Fibroblast of villous mesenchyme (primary cell): ENCODE measurements around the gene LHX3. TPM values are rescaled to one million over a fixed set of nuclear protein-coding genes. Genes with fewer than 3 reads are reported as not detected.

Source experiments
- DNase-seq: peaks from one replicate; pipeline ENCODE4 v3.0.0-alpha.2; 2010; ENCODE audit warnings: low read depth
- H3K4me3 ChIP-seq: 2 replicates; pipeline ENCODE4 v1.5.1; 2011; ENCODE audit warnings: low read depth, mild to moderate bottlenecking, low read length
- CTCF ChIP-seq: IDR thresholded peaks from 2 replicates; pipeline ENCODE4 v1.5.1; 2012; ENCODE audit warnings: low read depth, mild to moderate bottlenecking, low read length; ENCODE audit not compliant: insufficient read depth
- total RNA-seq: library from RNA; depleted of rRNA; stranded (reverse); fragments of >200 nt; gene quantifications from 2 replicates; pipeline ENCODE4 v1.2.3, GENCODE V29; 2012

The LHX3 gene
- total RNA-seq, 1 donor = not detected

GRCh38 chr9:136170006-136170901 is 34.7 kb downstream of the LHX3 start:
- peak; percentile 86 for TF ChIP-seq CTCF
- peak; percentile 17 for DNase-seq
- H3K4me3 ChIP-seq = no peak overlapping the region

- no peak for TF ChIP-seq CTCF
- H3K4me3 ChIP-seq = no peak overlapping the region
- DNase-seq = no peak
These were observed 35.4 kb downstream of the LHX3 start for GRCh38 chr9:136169495-136169894.

- no peak overlapping the region for H3K4me3 ChIP-seq
- no peak for DNase-seq
These were observed 41.6 kb downstream of the LHX3 start for GRCh38 chr9:136163248-136163850.

GRCh38 chr9:136160995-136161610 is 43.8 kb downstream of the LHX3 start:
- H3K4me3 ChIP-seq = no peak overlapping the region
- DNase-seq = no peak
- no peak for TF ChIP-seq CTCF

More at GRCh38 chr9:136163248-136163850, 41.6 kb downstream of the LHX3 start:
- no peak for TF ChIP-seq CTCF

- no peak for TF ChIP-seq CTCF
- H3K4me3 ChIP-seq = no peak overlapping the region
- DNase-seq = no peak
These were observed 44.5 kb downstream of the LHX3 start for GRCh38 chr9:136160381-136160841.

GRCh38 chr9:136159851-136160250 is 45.1 kb downstream of the LHX3 start:
- no peak for DNase-seq
- no peak for TF ChIP-seq CTCF
- no peak overlapping the region for H3K4me3 ChIP-seq
